Measurements from ENCODE around the gene DOK4. TPM values are rescaled to one million over a fixed set of nuclear protein-coding genes. Genes with fewer than 3 reads are reported as not detected.

DOK4 gene
- total RNA-seq, 1 donor from 2014 or later, result 23.4 TPM

GRCh38 chr16:57427824-57428223 lies 58.5 kb downstream of the DOK4 start:
- no peak for TF ChIP-seq CTCF (IDR thresholded peaks at IDR 0.05; ENCODE audit: partially characterized antibody, unreplicated experiment)
- Mint-ChIP-seq H3K27ac (ENCODE audit: unreplicated experiment) (no peak overlapping the region), H3K36me3 (ENCODE audit: unreplicated experiment) (peaks cover 4% of the 10 kb centered on the region), H3K27me3 (ENCODE audit: unreplicated experiment) (no peaks in the 10 kb centered on the region), H3K4me1 (ENCODE audit: low read depth, unreplicated experiment) (no peaks in the 10 kb centered on the region), H3K4me3 (ENCODE audit: unreplicated experiment) (no peak overlapping the region), H3K9me3 (ENCODE audit: unreplicated experiment) (peaks cover 3% of the 10 kb centered on the region)
- DNase-seq, result no peak

- Mint-ChIP-seq H3K27me3 (ENCODE audit: unreplicated experiment) (no peaks in the 10 kb centered on the region), H3K9me3 (ENCODE audit: unreplicated experiment) (peaks cover 3% of the 10 kb centered on the region), H3K27ac (ENCODE audit: unreplicated experiment) (peak overlapping the region; percentile 41), H3K4me1 (ENCODE audit: low read depth, unreplicated experiment) (no peaks in the 10 kb centered on the region), H3K4me3 (ENCODE audit: unreplicated experiment) (no peak overlapping the region), H3K36me3 (ENCODE audit: unreplicated experiment) (peaks cover 4% of the 10 kb centered on the region)
- no peak for DNase-seq
- TF ChIP-seq CTCF (IDR thresholded peaks at IDR 0.05; ENCODE audit: partially characterized antibody, unreplicated experiment), result no peak
These were observed 59.0 kb downstream of the DOK4 start for GRCh38 chr16:57427307-57427706.

- no peaks in the 10 kb centered on the region for H3K4me1 Mint-ChIP-seq (ENCODE audit: low read depth, unreplicated experiment)
- peaks cover 3% of the 10 kb centered on the region for H3K9me3 Mint-ChIP-seq (ENCODE audit: unreplicated experiment)
- H3K27ac Mint-ChIP-seq (ENCODE audit: unreplicated experiment), result no peak overlapping the region
- peaks cover 4% of the 10 kb centered on the region for H3K36me3 Mint-ChIP-seq (ENCODE audit: unreplicated experiment)
- no peak for DNase-seq
- no peak for TF ChIP-seq CTCF (IDR thresholded peaks at IDR 0.05; ENCODE audit: partially characterized antibody, unreplicated experiment)
- H3K4me3 Mint-ChIP-seq (ENCODE audit: unreplicated experiment), result no peak overlapping the region
- H3K27me3 Mint-ChIP-seq (ENCODE audit: unreplicated experiment), result no peaks in the 10 kb centered on the region
These were observed 59.9 kb downstream of the DOK4 start for GRCh38 chr16:57426356-57426755.

- H3K4me1 Mint-ChIP-seq (ENCODE audit: low read depth, unreplicated experiment), result no peaks in the 10 kb centered on the region
- H3K9me3 Mint-ChIP-seq (ENCODE audit: unreplicated experiment), result peaks cover 1% of the 10 kb centered on the region
These were observed 61.7 kb downstream of the DOK4 start for GRCh38 chr16:57424583-57424982.

GRCh38 chr16:57423152-57423551 lies 63.1 kb downstream of the DOK4 start:
- no peak for TF ChIP-seq CTCF (IDR thresholded peaks at IDR 0.05; ENCODE audit: partially characterized antibody, unreplicated experiment)
- Mint-ChIP-seq H3K36me3 (ENCODE audit: unreplicated experiment) (peaks cover 4% of the 10 kb centered on the region), H3K27me3 (ENCODE audit: unreplicated experiment) (peaks cover 2% of the 10 kb centered on the region), H3K27ac (ENCODE audit: unreplicated experiment) (no peak overlapping the region), H3K4me3 (ENCODE audit: unreplicated experiment) (no peak overlapping the region), H3K4me1 (ENCODE audit: low read depth, unreplicated experiment) (peaks cover 4% of the 10 kb centered on the region), H3K9me3 (ENCODE audit: unreplicated experiment) (peaks cover 1% of the 10 kb centered on the region)
- no peak for DNase-seq

More at GRCh38 chr16:57424583-57424982, 61.7 kb downstream of the DOK4 start:
- no peaks in the 10 kb centered on the region for H3K27me3 Mint-ChIP-seq (ENCODE audit: unreplicated experiment)
- H3K4me3 Mint-ChIP-seq (ENCODE audit: unreplicated experiment), result no peak overlapping the region
- TF ChIP-seq CTCF (IDR thresholded peaks at IDR 0.05; ENCODE audit: partially characterized antibody, unreplicated experiment), result no peak
- no peak overlapping the region for H3K27ac Mint-ChIP-seq (ENCODE audit: unreplicated experiment)
- no peak for DNase-seq
- peaks cover 4% of the 10 kb centered on the region for H3K36me3 Mint-ChIP-seq (ENCODE audit: unreplicated experiment)

Data from glutamatergic neuron (in vitro differentiated cells).